Measurements from ENCODE around the gene FHOD1. TPM values are rescaled to one million over a fixed set of nuclear protein-coding genes. Genes with fewer than 3 reads are reported as not detected.
A peak's percentile ranks its signal among the peaks of the same experiment; 100 is the strongest.

Gene FHOD1
- total RNA-seq, 1 donor from 2014 or later, result 2.6 TPM

DNA sequence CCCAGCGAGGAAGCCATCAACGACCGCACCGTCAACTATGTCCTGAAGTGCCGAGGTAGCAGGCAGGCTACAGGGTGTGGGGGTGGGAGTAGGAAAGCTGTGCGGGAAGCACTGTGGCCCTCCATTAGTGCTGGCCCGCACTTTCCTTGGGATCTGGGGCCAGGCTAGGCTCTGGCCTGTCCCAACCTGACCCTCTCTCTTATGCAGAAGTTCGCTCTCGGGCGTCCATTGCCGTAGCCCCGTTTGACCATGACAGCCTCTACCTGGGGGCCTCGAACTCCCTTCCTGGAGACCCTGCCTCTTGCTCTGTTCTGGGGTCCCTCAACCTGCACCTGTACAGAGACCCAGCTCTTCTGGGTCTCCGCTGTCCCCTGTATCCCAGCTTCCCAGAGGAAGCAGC is 40.7 kb upstream of the FHOD1 start:
- no peak overlapping the region for H3K4me3 ChIP-seq (ENCODE audit: low read depth, low read length)
- DNase-seq (ENCODE audit: low read depth) (no peak), FAIRE-seq (no peak)
- H3K27me3 ChIP-seq (ENCODE audit: control insufficient read depth, insufficient read depth, low read length), result no peaks in the 10 kb centered on the region
- H3K36me3 ChIP-seq (ENCODE audit: control insufficient read depth, insufficient read depth, low read length), result no peaks in the 10 kb centered on the region
- TF ChIP-seq, protein P1, sequence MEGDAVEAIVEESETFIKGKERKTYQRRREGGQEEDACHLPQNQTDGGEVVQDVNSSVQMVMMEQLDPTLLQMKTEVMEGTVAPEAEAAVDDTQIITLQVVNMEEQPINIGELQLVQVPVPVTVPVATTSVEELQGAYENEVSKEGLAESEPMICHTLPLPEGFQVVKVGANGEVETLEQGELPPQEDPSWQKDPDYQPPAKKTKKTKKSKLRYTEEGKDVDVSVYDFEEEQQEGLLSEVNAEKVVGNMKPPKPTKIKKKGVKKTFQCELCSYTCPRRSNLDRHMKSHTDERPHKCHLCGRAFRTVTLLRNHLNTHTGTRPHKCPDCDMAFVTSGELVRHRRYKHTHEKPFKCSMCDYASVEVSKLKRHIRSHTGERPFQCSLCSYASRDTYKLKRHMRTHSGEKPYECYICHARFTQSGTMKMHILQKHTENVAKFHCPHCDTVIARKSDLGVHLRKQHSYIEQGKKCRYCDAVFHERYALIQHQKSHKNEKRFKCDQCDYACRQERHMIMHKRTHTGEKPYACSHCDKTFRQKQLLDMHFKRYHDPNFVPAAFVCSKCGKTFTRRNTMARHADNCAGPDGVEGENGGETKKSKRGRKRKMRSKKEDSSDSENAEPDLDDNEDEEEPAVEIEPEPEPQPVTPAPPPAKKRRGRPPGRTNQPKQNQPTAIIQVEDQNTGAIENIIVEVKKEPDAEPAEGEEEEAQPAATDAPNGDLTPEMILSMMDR (IDR thresholded peaks at IDR 0.05; ENCODE audit: insufficient read depth, low read length, severe bottlenecking), result no peak

DNA sequence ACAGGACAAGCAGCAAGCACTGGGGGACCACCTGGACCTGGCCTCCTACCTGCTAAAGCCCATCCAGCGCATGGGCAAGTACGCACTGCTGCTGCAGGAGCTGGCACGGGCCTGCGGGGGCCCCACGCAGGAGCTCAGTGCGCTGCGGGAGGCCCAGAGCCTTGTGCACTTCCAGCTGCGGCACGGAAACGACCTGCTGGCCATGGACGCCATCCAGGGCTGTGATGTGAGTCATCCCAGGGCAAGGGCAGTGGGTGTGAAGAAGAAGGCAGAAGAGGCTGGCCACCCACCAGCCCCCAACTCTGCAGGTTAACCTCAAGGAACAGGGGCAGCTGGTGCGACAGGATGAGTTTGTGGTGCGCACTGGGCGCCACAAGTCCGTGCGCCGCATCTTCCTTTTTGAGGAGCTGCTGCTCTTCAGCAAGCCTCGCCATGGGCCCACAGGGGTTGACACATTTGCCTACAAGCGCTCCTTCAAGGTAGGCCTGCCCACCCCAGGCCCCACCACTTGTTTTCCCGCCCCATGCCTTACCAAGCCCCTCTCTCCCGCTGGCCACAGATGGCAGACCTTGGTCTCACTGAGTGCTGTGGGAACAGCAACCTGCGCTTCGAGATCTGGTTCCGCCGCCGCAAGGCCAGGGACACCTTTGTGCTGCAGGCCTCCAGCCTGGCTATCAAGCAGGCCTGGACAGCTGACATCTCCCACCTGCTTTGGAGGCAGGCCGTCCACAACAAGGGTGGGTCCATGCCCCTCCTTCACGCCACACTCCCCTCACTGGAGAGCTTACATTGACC is 39.4 kb upstream of the FHOD1 start:
- no peak for FAIRE-seq
- Histone ChIP-seq H3K4me3 (ENCODE audit: low read depth, low read length) (no peak overlapping the region), H3K36me3 (ENCODE audit: control insufficient read depth, insufficient read depth, low read length) (no peaks in the 10 kb centered on the region), H3K27me3 (ENCODE audit: control insufficient read depth, insufficient read depth, low read length) (no peaks in the 10 kb centered on the region)
- no peak for DNase-seq (ENCODE audit: low read depth)
- TF ChIP-seq, protein P1 (IDR thresholded peaks at IDR 0.05; ENCODE audit: insufficient read depth, low read length, severe bottlenecking), result no peak

DNA sequence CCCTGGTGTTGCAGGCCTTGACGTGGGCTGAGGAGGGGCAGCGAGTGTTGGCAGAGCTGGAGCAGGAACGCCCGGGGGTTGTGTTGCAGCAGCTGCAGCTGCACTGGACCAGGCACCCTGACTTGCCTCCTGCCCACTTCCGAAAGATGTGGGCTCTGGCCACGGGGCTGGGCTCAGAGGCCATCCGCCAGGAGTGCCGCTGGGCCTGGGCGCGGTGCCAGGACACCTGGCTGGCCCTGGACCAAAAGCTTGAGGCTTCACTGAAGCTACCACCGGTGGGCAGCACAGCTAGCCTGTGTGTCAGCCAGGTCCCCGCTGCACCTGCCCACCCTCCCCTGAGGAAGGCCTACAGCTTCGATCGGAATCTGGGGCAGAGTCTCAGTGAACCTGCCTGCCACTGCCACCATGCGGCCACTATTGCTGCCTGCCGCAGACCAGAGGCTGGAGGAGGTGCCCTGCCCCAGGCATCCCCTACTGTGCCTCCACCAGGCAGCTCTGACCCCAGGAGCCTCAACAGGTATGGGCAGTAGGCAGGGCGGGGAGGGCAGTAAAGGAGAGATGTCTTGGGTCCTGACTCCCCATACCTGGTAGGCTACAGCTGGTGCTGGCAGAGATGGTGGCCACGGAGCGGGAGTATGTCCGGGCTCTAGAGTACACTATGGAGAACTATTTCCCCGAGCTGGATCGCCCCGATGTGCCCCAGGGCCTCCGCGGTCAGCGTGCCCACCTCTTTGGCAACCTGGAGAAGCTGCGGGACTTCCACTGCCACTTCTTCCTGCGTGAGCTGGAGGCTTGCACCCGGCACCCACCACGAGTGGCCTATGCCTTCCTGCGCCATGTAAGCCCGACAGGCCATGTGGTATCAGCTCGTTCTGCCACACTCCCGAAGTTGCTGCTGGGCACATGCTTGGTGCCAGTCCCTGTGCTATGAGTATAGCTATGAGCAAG is 37.7 kb upstream of the FHOD1 start:
- DNase-seq (ENCODE audit: low read depth), result peak; percentile 21
- H3K27me3 ChIP-seq (ENCODE audit: control insufficient read depth, insufficient read depth, low read length), result no peaks in the 10 kb centered on the region
- no peak for FAIRE-seq

DNA sequence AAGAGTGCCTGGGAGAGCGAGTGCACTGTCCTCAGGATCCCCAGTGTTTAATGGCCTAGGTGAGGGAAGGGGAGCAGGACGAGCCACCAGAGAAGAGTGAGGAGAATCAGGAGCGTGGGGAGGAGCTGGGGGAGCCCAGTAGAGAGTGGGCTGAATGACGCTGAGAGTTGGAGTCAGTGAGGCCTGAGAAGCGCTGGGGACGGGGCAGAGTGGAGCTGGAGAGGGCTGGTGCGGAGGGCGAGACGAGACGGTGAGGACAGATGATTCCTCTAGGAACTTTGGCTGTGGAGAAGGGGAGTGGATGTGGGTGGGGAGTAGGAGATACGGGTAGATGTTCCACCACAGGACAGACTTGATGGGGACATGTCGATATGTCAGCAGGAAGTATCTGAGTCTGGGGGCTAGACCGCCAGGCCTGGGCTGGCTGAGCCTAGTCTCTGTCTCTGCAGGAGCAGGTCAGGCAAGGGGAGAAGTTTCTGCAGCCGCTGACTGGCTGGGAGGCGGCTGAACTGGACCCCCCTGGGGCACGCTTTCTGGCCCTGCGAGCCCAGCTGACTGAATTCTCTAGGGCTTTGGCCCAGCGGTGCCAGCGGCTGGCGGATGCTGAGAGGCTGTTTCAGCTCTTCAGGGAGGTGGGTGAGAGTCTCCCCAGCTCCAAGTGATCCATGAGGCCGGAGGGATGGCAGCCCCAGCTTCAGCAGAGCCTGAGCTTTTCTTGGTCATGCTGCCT is 36.7 kb upstream of the FHOD1 start:
- TF ChIP-seq, protein P1 (IDR thresholded peaks at IDR 0.05; ENCODE audit: insufficient read depth, low read length, severe bottlenecking), result no peak
- Histone ChIP-seq H3K36me3 (ENCODE audit: control insufficient read depth, insufficient read depth, low read length) (no peaks in the 10 kb centered on the region), H3K4me3 (ENCODE audit: low read depth, low read length) (no peak overlapping the region), H3K27me3 (ENCODE audit: control insufficient read depth, insufficient read depth, low read length) (no peaks in the 10 kb centered on the region)
- no peak for DNase-seq (ENCODE audit: low read depth)
- peak; percentile 18 for FAIRE-seq

More for the DNA sequence above, 37.7 kb upstream of the FHOD1 start:
- H3K4me3 ChIP-seq (ENCODE audit: low read depth, low read length), result no peak overlapping the region
- TF ChIP-seq, protein P1 (IDR thresholded peaks at IDR 0.05; ENCODE audit: insufficient read depth, low read length, severe bottlenecking), result peak; percentile 78
- H3K36me3 ChIP-seq (ENCODE audit: control insufficient read depth, insufficient read depth, low read length), result no peaks in the 10 kb centered on the region

DNA sequence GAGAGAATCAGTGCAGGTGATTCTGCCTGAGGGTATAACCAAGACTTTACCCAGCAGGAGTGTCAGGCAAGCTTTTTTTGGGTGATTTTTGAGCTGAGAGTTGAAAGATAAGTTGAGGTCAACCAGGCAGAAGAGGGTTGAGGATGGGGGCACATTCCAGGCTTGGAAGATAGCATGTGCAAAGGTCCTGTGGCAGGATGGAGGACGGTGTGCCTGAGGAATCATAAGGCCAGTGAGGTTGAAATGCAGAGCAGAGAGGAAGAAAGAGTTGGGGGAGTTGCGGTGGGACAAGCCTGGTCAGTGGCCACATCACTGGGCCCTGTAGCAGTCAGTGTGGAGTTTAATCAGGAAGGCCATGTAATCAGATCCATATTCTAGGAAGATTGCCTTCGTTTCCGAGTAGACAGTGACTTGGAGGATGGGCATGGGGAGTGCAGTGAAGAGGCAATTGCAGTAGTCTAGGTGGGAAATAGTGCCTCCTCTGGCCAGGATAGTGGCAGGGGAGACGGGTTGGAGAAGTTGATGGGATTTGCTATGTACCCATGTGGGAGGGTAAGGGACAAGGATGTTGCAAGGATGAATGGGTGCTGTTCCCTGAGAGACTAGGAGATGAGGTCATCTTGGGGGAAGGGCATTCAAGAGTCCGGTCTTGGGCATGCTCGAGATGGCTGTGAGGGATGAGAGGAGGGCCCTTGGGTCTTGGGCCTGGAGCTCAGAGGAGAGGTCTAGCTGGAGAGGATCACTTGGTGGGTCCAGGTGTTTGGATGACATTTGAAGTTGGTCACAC is 36.0 kb upstream of the FHOD1 start:
- DNase-seq (ENCODE audit: low read depth) (peak; percentile 57), FAIRE-seq (peak; percentile 85)

More for the DNA sequence above, 36.0 kb upstream of the FHOD1 start:
- TF ChIP-seq, protein P1 (IDR thresholded peaks at IDR 0.05; ENCODE audit: insufficient read depth, low read length, severe bottlenecking), result no peak
- Histone ChIP-seq H3K4me3 (ENCODE audit: low read depth, low read length) (no peak overlapping the region), H3K36me3 (ENCODE audit: control insufficient read depth, insufficient read depth, low read length) (no peaks in the 10 kb centered on the region), H3K27me3 (ENCODE audit: control insufficient read depth, insufficient read depth, low read length) (no peaks in the 10 kb centered on the region)
